ENCODE results near the gene CMKLR1.

CMKLR1 gene, protein sequence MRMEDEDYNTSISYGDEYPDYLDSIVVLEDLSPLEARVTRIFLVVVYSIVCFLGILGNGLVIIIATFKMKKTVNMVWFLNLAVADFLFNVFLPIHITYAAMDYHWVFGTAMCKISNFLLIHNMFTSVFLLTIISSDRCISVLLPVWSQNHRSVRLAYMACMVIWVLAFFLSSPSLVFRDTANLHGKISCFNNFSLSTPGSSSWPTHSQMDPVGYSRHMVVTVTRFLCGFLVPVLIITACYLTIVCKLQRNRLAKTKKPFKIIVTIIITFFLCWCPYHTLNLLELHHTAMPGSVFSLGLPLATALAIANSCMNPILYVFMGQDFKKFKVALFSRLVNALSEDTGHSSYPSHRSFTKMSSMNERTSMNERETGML

DNA sequence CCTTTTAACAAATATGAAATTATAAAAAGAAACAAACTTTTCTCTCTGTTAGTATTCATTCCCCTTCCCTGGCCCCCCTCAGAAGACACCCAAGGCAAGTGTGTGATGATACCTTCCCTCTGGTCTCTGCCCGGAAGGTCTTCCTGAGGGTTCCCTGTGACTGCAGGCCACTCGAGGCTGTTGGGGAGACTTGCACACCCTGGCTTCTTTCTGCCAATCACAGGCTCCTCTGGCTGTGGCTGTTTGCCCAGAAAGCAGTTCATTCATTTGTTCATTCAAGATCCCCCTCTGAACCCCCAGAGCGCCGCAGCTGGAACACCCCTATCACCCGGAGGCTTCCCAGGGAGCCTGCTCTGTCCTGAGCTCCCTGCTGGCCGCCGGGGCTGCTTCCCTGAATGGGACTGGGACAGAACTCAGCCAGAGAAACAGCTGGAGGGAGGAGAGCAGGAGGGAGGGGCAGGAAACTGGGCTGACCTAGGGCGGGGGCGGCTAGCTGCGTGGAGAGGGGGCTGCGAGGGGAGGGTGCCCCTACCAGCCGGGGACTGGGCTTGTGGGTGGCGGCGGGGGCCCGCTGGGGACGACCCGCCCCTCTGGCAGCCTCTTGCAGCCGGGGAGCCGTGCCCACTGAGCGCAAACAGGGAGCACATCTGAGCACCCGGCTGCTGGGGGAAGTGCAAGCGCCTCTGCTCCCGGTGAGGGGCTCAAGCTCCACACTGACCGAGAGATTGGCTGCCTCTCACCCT, at the start of gene CMKLR1:
TSS of gene CMKLR1 (minus strand) at position 397 of the 743 bp plus-strand sequence. CDS start 45,720 bp downstream, outside the sequence.
- DNase-seq: no peak

DNA sequence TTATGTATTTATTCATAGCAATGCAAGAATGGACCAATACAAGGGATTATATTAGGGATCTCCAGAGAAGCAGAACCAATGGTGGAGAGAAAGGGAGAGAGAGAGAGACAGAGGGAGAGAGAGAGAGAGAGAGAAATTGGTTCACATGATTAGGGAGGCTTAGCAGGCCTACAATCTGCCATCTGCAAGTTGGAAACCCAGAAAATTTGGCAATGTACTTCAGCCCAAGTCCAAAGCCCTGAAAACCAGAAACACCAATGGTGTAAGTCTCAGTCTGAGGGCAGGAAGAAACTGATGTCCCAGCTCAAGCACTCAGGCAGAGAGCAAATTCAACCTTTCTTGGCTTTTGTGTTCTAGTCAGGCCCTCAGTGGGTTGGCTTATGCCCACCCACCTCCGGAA, 48.7 kb upstream of the CMKLR1 start:
- DNase-seq: no peak

DNA sequence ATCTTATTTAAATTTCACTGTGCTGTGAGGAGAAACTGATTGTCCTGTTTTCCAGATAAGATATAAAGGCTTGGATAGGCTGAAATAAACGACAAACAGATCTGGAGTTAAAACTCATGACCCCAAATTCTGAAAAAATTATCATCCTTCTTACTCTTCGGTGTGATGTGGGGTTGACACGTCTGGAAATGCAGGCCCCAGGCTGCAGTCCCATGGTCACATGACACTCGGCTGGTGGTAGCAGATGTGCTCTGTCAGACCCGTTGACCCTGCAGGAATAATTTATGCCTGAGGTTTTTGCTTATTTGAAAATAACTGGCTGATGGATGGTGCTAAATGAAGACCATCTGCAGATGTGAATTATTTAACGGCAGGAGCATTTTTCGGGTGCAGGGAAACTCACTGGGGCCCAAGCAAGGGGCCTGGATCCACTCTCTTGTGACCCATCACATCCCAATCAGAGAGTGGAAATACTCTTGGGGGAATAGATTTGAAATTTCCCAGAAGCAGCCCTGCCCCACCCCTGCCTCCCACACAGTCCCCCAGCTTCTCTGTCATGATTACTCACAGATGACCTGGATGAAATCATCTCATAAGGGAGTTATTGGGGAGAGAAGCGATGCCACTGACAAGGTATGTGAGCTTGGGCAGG, 47.7 kb upstream of the CMKLR1 start:
- DNase-seq: no peak

DNA sequence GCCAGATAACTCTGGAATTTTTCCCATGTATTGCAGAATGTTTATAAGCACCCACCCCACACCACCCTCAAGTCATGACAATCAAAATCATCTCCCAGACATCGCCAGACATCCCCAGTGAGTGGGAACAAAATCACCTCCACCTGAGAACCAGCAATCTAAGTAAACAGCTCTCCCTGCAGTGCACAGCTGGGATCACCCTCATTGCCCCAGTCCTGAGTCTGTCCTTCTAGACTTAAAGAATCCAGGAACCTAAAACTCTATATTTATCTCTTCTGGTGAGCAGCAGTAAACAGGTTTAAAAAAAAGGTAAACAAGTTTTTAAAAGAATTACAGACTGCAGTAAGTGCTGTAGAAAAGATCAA, 43.3 kb upstream of the CMKLR1 start:
- DNase-seq: no peak

DNA sequence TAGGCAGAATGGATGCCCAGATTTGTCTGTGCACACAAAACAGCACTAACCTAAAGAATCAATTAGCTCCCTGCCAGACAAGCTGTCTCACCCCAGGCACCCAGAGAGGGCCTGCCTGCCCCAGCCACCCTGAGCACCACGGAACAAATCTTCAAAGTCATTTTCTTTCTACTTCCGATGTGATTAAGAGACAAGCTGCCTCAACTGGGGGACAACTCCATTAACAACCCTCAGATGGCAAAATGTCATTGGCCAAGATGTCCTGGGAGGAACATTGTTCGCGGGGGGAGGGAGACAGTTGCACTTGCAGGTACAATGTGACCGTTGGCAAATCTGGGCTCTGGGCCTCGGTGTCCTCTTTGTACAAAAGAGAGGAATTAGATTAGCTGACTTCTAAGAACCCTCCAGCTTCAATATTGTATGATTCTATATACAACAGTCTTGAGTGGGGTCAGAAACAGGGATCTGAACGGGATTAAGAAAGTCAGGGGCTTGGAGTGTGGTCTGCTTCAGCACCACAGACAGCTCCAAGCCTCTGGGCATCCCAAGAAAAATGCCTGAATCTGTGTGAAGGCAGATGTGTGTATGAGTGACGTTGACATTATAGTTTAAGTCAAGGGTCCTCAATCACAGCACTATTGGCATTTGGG, 42.8 kb upstream of the CMKLR1 start:
- peak; percentile 15 for DNase-seq

DNA sequence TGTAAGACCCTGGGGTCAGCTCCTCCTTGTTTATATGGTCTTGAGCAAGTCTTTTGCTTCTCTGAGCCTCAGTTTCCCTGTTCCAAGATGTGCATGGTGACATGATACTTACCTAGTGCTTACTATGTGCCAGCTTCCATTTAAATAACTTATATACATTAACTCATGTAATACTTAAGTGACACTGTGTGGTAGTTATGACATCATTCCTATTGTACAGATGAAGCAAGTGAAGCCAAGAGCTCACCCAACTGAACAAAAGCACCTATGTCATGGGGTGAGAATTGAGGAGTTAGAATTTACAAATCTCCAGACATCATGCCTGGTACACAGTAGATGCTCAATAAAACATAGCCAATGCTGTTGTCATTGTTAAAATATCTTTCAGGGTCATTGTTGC, 41.3 kb upstream of the CMKLR1 start:
- no peak for DNase-seq

DNA sequence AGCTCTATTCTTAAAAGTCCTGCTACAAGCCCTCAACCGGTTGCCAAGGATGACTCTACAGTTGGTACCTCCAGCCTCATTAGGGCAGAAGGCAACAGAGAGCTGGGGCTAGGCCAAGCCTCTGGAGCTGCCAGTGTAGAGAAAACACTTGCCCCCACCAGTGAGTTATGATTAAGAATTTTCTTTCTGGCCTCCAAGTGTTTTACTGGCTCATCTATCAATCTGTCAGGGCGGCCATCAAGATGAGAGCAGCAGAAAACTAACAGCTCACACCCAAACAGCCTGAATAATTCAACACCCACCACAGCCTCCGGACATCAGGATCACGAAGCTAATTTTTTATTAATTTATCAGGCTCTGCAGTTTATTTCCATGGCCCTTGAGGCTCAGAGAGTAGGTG, 40.7 kb upstream of the CMKLR1 start:
- DNase-seq: no peak

DNA sequence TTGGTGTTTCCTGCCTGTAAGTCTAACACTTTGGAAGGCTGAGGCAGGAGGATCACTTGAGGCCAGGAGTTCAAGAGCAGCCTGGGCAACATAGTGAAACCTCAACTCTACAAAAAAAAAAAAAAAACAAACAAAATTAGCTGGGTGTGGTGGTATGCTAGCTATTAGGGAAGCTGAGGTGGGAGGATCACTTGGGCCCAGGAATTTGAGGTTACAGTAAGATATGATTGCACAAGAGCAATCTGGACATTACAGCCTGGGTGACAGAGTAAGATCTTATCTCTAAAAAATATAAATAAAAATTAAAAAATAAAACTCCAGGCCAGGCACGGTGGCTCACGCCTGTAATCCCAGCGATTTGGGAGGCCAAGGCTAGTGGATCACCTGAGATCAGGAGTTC, 39.8 kb upstream of the CMKLR1 start:
- no peak for DNase-seq

DNA sequence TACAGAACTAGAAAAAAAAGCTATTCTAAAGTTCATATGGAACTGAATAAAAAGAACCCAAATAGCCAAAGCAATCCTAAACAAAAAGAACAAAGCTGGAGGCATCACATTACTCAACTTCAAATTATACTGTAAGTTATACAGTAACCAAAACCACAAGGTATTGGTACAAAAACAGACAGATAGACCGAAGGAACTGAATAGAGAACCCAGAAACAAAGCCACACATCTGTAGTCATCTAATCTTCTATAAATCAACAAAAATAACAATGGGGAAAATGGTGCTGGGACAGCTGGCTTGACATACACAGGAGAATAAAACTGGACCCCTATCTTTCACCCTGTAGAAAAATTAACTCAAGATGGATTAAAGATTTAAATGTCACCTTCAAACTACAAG, 38.1 kb upstream of the CMKLR1 start:
- DNase-seq: no peak

DNA sequence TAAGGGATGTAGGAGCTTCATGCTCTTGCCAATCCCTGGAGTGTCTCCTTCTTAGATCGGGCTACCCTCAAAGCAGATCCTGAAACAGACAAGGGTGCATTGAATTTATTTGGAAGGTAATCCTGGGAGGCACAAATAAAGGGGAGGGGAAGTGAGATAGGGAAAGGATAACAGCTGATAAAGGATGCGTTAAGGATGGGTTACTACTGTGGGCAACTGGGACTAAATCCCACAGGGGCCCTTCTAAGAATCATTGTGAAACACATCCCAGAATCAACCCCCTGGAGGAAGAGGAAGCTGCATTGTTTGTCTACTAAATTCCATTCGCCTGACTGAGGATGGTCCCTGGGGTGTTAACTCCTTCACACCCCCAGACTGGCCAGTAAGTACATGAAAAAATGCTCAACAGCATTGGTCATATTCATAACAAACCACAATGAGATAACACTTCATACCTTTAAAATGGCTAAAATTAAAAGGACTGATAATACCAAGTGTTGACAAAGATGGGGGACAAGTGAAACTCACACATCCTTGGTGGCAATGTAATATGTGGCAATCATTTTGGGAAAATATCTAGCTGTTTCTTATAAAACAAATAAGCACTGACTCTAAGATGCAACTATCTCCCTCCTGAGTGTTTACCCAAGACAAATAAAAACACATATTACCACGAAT, 37.0 kb upstream of the CMKLR1 start:
- DNase-seq: no peak

DNA sequence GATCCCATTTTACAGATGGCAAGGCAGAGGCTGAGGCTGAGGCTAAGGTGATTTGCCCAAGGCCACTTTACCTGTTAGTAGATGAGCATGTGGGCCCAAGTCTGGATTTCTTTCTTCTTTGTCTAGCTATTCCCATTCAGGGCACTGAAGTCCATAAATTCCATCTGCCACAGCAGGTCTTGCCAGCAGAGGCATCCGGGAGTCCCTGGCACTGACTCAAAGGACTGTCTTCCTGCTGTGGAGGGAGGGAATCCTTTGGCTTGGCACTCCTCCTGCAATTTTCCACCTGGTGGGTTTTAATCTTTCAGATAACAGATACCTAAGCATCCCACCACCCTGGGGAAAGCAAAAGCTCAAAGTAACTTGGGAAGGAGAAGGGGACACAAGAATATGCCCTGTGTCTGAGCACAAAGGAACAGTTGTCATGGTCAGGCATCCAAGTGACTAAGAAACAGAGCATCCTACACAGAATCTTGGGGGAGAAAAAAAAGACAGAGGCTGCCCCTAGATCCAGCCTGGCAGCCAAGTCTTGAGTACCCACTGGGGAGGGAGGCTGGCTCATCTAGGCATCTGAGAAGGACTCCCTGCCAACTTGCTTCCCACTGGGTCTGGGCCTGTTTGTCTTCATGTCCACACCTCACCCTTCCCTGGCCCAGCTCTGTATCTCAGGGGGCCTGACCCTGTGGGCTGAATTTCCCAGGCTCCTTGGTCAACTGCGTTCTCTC, 35.6 kb upstream of the CMKLR1 start:
- DNase-seq: no peak

DNA sequence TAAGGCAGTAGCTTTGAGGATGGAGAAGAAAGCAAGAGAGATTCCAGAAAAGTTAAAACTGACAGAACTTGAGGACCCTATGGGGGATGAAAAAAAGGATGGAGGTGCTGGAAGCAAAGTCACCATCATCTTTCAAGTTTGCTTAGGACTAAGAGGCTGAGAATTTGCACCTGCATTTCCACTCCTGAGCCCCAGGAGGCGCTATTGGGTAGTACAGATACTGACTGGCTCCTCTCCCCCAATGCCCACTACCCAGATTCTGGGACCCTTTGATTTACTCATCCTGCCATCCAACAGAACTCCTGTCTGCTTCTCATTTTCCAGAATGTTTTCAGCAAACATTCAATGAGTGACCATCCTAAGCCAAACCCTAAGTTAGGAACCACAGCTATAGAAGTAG, 34.0 kb upstream of the CMKLR1 start:
- DNase-seq: peak; percentile 48

DNA sequence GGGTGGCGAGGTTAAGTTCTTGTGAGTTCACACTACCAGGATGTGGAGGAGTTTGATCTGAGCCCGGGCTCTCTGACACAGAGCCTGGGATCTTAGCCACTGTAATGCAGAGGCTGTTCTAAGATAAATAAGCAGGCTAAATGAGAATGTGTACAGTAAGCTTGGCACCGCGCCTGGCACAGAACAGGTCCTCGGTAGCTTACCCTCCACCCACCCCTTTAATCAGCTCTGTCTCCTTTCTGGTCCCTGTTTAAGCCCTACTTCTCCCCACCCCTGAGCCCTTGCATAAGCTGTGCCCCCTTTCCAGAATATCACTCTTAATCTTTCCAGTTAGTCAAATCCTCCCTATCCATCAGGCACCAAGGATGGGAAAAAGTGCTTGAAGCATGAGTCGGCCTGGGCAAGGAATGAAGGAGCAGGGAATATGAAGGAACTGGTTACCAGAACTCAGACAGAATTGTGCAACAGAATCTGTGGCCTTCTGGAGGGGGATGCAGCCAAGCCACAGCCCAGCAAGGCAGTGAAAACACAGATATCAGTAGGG, 32.8 kb upstream of the CMKLR1 start:
- DNase-seq: peak; percentile 33

DNA sequence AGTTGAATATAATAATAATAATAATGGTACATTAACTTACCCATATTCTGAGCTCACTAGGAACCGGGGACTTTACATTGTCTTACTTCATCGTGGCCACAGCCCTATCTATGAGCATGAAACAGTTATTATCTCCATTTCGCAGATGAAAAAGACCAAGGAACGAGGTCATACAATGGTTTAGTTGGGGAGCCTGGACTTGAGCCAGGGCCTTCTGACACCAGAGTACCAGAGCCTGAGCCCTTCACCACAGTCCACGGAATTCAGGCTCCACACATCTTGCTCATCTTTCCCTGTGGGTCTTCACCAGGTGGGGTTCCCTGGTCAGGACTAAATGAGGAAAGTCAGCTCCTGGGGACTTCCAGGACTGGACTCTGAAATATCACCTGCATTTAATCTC, 31.3 kb upstream of the CMKLR1 start:
- DNase-seq: no peak

DNA sequence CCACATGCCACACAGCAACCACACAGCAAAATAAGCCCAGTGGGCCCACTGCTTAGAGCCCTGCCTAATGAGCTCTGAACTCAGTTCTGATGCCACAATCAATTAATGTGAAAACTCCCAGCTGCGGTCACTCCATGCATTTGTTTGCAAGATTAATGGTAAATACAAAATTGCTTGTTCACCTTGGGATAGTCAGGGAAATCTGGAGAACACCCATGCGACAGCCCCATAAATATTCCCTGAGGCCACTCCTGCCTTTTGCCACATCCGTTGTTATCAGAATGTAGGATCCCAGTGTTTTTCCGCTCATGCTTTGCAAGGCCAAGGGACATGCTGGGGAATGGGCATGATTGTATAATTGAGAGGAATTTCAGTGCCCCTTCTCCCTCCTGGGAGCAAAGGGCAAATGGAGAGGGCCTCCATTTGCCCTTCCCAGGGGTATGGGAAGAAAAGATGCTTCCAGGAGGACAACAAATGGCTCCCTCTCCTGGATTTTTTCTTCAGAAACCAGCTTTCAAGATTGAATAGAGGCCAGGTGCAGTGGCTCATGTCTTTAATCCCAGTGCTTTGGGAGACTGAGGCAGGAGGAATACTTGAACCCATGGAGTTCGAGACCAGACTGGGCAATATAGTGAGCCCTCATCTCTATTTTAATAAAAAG, 30.8 kb upstream of the CMKLR1 start:
- DNase-seq: no peak

DNA sequence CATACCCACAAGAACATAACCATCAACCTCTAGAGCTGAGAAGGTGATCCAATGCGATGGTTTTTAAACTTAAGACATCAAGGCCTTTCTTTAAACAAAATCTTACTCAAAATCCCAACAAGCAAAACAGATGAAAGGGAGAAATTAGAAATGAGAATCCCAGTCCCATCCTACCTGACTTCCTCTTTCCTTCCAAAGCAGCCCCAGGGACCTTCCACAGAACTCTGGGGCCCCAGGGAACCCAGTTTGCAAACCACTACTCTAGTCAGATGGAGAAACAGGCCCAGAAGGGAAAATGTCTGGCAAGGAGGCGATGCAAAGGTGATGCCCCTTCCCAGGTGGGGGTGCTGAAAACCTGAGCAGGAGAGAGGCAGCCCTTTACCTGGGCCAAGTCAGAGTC, 29.0 kb upstream of the CMKLR1 start:
- DNase-seq: no peak

DNA sequence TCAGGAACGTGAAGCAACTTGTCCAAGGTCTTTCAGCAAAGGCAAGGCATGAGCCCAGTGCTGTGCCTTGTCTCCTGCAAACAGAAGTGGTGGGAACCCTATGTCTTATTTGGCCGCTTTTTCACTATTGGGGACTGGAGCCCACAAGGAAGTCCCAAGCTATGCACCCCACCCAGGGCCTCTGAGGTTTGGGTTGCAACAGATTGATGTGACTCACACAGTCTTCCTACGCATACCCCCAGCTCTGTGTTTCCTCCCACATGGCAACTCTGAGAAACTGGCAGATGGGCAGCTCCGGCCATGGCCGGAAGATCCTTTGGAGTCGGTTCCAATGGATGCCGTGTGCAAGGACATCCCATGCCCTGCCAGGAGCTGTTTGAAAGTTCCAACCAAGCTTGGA, 28.3 kb upstream of the CMKLR1 start:
- no peak for DNase-seq

DNA sequence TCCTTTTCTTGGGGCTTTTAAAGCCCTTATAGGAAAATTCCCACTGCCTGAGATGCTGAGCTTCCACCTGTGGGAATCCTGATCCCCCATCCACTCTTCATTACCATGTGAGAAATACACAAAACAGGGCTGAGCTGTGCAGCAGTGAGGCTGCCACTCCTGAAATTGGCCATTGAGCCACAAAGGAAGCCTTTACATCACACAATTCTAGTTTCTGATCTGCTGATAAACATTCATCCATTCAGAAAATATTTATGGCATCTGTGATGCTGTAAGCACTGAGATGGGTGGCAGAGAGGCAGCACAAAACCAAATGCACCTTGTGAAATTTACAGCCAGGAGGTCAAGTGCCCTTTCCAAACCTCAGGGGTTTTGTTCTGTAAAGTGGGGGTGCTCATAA, 26.2 kb upstream of the CMKLR1 start:
- no peak for DNase-seq

DNA sequence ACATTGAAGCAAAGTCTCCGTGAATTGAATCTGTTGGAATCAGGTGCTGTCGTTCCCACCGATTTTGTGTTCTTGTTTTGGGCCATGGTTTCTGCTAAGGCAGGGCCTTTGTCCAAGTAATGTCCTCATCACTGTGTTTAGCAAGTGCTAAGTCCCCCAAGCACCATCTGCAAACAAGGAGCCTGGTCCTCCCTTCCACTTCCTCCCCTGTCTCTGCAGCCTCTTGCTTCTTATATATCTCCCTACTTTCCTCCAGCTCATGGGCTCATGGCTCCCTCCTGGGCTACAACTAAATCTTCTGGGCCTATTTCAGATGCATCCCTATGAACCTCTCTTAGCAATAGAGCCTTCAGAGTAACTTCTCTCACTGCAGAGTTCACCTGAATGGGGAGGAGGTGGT, 25.8 kb upstream of the CMKLR1 start:
- no peak for DNase-seq

DNA sequence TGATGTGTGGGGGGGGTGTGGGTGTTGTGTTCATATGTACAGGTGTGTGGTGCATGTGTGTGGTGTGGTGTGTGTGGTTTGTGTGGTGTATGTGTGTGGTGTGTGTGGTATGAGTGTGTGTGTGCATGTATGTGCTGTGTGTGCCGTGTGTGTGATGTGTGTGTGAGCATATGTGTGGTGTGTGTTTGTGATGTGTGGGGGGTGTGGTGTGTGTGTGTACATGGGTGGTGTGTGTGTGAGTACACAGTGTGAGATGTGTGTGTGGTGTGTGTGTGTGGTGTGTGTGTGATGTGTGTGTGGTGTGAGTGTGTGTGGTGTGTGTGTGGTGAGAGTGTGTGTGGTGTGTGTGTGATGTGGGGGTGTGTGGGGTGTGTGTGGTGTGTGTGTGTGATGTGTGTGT, 24.5 kb upstream of the CMKLR1 start:
- no peak for DNase-seq

DNA sequence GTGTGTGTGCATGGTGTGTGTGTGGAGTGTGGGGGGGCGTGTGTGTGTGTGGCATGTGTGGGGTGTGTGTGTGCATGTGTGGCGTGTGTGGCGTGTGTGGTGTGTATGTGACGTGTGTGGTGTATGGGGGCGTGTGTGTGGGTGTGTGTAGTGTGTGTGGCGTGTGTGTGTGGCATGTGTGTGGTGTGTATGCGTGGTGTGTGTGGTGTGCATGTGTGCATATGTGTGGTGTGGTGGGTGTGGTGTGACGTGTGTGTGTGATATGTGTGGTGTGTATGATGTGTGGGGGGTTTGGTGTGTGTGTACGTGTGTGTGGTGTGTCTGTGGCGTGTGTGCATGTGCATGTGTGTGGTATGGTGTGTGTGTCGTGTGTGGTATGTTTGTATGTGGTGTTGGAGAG, 24.1 kb upstream of the CMKLR1 start:
- DNase-seq: no peak

Data from NCI-H82 (cell line).